GM18511 (cell line): Measurements from ENCODE around the gene PRR15L.
A peak's percentile ranks its signal among the peaks of the same experiment; 100 is the strongest.
"Not testable (repeated sequence)": the region's sequence is repeated elsewhere in the genome, so short reads cannot be mapped to it uniquely, and the experiment has no call there.

ENCODE experiments used
- ATAC-seq: cut with Tn5 transposase; IDR thresholded peaks from one replicate; pipeline ENCODE4 v1.9.1; 2021; ENCODE audit warnings: mild to moderate bottlenecking, moderate library complexity; ENCODE audit not compliant: unreplicated experiment

Gene PRR15L

GRCh38 chr17:47989159-47989558 lies 31.5 kb upstream of the PRR15L start:
- ATAC-seq = no peak

- not testable (repeated sequence) for ATAC-seq
These were observed 30.8 kb upstream of the PRR15L start for GRCh38 chr17:47988445-47988844.

DNA sequence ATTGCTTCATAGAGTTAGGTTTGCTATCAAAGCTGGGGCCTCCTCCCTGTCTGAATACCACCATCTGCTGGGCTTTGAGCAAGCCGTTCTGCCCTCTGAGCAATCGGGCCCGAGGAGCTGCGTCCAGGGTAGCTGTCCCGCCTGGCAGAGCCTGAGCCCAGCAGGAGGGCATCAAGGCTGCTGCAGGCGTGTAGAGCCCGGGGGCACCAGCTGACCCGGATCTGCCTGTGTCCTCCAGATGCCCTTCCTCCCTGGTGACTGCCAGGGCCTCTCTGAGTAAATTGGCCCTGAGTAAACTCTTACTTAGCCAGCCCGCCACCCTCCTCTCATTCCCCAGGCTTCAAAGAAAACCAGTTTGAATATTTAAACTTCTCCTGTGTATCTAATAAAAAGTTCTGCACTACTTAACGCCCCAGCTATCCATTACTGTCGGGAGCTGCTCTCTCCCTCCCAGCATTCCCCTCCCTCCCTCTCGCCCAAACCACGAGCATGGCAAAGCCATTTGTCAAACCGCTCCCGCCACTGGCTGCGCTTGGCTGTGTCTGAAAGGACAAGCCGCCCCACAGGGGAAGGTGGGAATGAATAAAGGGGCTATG lies 29.7 kb upstream of the PRR15L start:
- ATAC-seq = no peak

DNA sequence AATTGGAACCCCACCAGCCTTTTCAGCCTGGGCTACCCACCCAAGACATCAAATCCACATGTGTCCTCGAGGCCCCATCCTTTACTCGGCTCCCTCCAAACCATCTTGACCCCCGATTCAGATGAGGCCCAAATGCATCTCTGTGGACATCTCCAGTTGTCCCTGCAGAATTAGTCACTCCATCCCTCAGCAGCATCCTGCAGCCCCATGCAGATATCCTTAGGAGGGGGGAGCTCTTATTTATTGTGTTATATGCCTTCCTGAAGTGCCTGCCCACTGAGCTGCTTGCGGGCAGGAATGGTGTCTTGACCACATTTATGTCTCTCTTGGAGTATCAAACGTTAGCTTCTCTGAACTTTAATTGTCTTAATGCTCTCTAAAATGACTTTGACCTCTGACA lies 28.8 kb upstream of the PRR15L start:
- no peak for ATAC-seq

GRCh38 chr17:47983492-47984223 lies 26.0 kb upstream of the PRR15L start:
- ATAC-seq = no peak

DNA sequence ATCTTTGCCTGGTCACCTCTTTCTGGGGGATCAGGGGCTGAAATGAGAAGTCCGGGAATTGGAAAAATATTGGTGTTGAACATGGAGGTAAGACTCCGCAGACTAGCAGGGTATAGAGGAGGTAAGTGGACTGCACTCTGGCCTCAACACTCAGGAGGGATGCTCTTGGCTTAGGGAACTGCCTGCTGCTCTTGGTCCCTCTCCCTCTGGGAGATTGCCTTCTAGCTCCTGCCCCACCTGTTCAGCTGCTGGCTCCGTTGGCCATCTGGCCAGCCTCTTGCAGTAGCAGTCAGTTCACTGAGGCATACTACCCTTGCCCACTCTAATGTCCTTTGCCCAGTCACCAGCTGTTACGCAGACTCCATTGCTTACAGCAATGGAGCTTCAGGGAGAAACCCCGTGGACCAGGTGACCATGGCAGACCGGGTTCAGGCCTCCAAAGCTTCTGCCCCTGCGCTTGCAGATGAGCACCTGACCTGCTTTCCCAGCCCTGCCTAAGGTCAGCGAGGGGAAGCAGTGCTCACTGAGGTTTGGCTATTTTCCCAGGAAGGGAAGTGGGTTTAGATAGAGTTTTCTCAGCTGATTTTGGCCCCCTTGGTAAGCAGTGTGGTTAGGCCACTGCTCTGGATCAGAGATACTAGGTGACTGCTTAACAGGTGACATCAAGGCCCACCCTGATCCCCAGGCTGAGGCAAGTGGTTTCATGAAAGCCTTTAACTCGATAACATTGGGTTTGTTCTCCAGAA lies 25.1 kb upstream of the PRR15L start:
- no peak for ATAC-seq

GRCh38 chr17:47982091-47982617 lies 24.5 kb upstream of the PRR15L start:
- no peak for ATAC-seq

- no peak for ATAC-seq
These were observed 23.8 kb upstream of the PRR15L start for GRCh38 chr17:47981462-47981861.

DNA sequence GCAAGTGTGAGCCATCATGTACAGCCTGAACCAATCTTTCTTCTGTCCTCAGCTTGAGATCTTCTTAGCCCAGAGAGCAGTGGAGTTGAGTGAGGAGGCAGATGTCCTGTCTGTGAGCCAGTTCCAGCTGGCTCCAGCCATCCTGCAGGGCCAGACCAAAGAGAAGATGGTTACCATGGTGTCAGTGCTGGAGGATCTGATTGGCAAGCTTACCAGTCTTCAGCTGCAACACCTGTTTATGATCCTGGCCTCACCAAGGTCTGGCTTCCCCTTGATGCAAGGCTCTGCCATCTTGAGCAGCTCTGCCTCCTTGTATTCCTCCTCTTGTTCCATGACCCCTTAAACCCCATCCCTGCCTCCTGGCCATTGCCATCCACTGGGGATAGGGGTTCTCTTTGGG lies 22.9 kb upstream of the PRR15L start:
- ATAC-seq = no peak

- ATAC-seq = no peak
These were observed 20.6 kb upstream of the PRR15L start for GRCh38 chr17:47978324-47978723.

GRCh38 chr17:47975823-47976205 lies 18.1 kb upstream of the PRR15L start:
- no peak for ATAC-seq

DNA sequence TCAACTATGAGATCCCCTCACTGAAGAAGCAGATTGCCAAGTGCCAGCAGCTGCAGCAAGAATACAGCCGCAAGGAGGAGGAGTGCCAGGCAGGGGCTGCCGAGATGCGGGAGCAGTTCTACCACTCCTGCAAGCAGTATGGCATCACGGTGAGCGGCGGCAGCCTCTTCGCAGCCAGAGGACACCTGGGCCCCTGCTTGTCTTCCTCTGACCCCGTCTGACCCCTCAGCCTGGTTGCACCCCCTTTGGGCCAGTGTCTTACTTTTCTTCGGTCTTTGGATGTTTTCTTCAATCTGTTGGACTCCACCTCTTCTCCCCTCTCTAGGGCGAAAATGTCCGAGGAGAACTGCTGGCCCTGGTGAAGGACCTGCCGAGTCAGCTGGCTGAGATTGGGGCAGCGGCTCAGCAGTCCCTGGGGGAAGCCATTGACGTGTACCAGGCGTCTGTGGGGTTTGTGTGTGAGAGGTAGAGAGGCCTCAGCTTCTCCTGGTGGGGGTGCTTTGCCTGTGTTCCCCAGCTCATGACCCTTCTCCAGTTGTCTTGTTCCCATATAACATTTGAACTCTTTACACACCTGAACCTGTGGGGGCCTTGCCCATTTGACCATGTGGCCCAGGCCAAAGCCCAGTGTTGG lies 17.6 kb upstream of the PRR15L start:
- no peak for ATAC-seq

- ATAC-seq = no peak
These were observed 15.9 kb upstream of the PRR15L start for GRCh38 chr17:47973541-47973940.

- ATAC-seq = peak; percentile 95
These were observed 13.2 kb upstream of the PRR15L start, which contains the start of gene CDK5RAP3 for GRCh38 chr17:47970725-47971499. Gene CDK5RAP3 (plus strand): TSS chr17:47971113. CDS start chr17:47971147, 34 bp downstream.

DNA sequence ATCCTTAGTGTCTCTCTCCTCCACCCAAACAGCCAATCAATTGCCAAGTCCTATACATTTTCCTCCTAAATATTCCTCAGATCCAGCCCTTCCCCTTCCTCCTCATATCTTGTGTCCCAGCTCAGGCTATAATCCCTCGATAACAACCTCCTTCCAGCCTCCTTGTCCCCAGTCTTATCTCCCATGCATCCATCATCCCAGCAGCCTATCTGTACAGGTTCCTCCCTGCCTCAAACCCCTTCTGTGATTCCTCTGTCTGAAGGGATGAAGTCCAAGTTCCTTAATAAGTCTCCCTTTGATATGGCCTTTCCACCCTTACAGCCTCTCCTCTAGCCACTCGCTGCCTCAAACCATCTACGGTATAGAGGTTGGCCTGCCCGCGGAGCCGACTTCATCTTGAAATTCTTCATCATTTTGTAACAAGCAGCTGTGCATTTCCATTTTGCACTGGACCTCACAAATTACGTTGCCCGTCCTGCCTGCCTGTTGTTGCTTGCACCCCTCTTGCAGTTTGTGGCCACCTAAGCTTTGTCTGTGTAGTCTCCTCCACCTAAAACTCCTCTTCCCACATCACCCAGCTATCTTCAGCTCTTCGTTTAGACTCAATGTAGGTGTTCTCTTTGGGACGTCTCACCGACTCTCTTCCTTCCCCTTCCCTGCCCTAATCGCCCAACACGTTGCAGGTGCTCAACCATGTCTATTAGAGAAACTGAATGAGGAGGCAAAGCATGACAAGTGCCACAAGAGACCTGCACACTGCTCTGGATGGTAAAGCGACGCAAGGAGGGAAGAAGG lies 12.4 kb upstream of the PRR15L start:
- ATAC-seq = no peak

GRCh38 chr17:47968836-47969235 lies 11.2 kb upstream of the PRR15L start:
- ATAC-seq = no peak

- ATAC-seq = no peak
These were observed 10.0 kb upstream of the PRR15L start for GRCh38 chr17:47967607-47968252.

DNA sequence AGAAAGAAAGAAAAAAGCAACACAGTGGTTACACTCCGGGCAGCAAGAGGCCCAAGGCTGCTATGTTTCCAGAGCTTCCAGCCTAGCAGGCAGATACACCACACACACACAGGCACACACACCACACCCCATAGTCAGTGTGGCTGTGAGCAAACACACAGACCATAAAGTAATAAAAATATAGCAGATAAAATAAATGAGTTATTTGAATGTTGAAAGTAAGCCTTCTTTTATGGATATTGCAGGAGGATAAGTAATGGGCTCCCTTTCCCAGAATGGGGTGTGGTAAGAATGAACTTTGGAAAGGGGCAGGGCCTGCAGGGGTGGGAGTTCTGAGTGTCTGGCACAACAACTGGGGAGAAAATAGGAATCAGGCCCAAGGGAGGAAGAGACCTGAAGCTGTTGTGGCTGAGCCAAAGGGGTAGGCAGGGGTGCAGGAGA lies 8.4 kb upstream of the PRR15L start:
- no peak for ATAC-seq

GRCh38 chr17:47964856-47965255 lies 7.2 kb upstream of the PRR15L start:
- ATAC-seq = no peak
